ENCODE results near the gene ANAPC7. TPM values are rescaled to one million over a fixed set of nuclear protein-coding genes. Genes with fewer than 3 reads are reported as not detected.

ANAPC7 gene
- total RNA-seq, 1 donor = 57.4 TPM

DNA sequence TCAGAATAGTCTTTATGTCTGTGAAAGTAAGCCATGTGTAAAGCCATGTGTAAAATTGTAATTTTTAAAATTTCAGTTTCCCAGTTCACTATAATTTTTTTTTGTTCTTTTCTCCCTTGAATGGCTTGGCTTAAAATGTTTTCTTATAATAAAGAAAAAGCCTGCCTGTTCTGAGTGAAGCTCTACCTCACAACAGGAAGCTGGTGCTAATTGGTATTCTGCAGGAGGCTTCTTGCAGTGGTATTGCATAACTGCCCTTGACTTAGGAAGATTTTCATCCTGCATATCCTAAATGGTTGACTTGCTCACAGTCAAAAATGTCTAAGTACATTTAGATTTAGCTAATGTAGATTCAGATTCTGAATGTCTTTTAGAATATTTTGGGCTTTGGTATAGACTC lies 73.0 kb downstream of the ANAPC7 start:
- TF ChIP-seq, protein P1, sequence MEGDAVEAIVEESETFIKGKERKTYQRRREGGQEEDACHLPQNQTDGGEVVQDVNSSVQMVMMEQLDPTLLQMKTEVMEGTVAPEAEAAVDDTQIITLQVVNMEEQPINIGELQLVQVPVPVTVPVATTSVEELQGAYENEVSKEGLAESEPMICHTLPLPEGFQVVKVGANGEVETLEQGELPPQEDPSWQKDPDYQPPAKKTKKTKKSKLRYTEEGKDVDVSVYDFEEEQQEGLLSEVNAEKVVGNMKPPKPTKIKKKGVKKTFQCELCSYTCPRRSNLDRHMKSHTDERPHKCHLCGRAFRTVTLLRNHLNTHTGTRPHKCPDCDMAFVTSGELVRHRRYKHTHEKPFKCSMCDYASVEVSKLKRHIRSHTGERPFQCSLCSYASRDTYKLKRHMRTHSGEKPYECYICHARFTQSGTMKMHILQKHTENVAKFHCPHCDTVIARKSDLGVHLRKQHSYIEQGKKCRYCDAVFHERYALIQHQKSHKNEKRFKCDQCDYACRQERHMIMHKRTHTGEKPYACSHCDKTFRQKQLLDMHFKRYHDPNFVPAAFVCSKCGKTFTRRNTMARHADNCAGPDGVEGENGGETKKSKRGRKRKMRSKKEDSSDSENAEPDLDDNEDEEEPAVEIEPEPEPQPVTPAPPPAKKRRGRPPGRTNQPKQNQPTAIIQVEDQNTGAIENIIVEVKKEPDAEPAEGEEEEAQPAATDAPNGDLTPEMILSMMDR (IDR thresholded peaks at IDR 0.05; ENCODE audit: insufficient read depth, low read depth, low read length) = no peak
- H3K4me3 ChIP-seq (ENCODE audit: low read depth, low read length) = no peak overlapping the region
- DNase-seq (ENCODE audit: low read depth) = peak; percentile 78

DNA sequence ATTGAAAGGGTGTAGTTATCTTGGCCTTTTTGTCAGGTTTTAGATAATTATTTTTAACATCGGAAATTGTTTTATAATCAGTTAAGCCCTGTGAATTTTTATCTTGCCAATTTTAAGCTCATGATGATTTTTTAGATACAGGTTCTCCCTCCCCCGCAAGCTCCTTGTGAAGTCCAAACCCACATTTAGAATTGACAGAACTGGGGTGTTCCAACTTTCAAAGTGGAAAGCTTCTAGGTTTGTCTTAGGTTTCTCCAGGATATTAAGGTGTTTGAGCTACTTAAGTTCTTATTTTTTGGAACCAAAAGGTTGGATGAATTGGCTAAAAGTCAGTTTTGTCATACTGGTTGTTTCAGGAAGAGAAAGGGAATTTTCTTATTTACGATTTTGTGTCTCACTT lies 73.4 kb downstream of the ANAPC7 start:
- no peak for DNase-seq (ENCODE audit: low read depth)
- no peak overlapping the region for H3K4me3 ChIP-seq (ENCODE audit: low read depth, low read length)
- TF ChIP-seq, protein P1 (IDR thresholded peaks at IDR 0.05; ENCODE audit: insufficient read depth, low read depth, low read length) = no peak

DNA sequence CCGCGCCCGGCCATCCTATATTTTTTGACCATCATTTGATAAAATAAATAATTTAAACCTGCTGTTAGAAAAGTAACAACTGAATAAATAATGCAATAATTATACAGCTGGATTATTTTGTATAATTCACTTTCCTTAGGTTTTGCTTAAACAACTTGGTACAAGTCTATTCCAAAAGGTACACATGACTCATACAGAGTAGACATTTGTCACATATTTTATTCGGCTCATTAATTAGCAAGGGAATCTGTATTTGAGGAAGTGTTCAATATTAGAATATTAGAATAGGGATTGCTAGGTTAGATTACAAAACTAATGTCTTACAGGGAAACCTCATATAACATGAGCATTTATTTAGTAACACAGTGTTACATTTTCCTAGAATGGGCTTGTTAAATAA lies 73.8 kb downstream of the ANAPC7 start:
- no peak overlapping the region for H3K4me3 ChIP-seq (ENCODE audit: low read depth, low read length)
- no peak for DNase-seq (ENCODE audit: low read depth)
- TF ChIP-seq, protein P1 (IDR thresholded peaks at IDR 0.05; ENCODE audit: insufficient read depth, low read depth, low read length) = no peak

Small RNA genes lying within 50 kb of the gene (small RNA-seq; reads per million reads assigned to genes)
- gene RN7SL769P = not detected

Other genes with a start within 250 kb of the ANAPC7 start
- 221 and 247 TPM in 2 replicates for gene ATP2A2, start 122.5 kb downstream of the ANAPC7 start, total RNA-seq
- 259 and 354 TPM in 2 replicates for gene ARPC3, start 46.6 kb upstream of the ANAPC7 start, total RNA-seq
- gene GPN3, start 64.5 kb upstream of the ANAPC7 start, total RNA-seq = 12.2 and 16.4 TPM in 2 replicates
- 11.0 and 20.7 TPM in 2 replicates for gene FAM216A, start 65.1 kb upstream of the ANAPC7 start, total RNA-seq
- gene VPS29, start 98.4 kb upstream of the ANAPC7 start, total RNA-seq = 88.3 and 93.7 TPM in 2 replicates
- gene RAD9B, start 98.6 kb upstream of the ANAPC7 start, total RNA-seq = 0.64 and 1.3 TPM in 2 replicates
- 6.4 and 9.5 TPM in 2 replicates for gene PPTC7, start 179.6 kb upstream of the ANAPC7 start, total RNA-seq
- gene TCTN1, start 210.4 kb upstream of the ANAPC7 start, total RNA-seq = 26.4 and 28.9 TPM in 2 replicates

Measured in fibroblast of villous mesenchyme (primary cell).